ENCODE data around the gene ZBTB44. TPM values are rescaled to one million over a fixed set of nuclear protein-coding genes. Genes with fewer than 3 reads are reported as not detected.

The ZBTB44 gene
- total RNA-seq, 4 donors from 2014 or later = 35.8 to 52.7 (median 45.7) TPM

DNA sequence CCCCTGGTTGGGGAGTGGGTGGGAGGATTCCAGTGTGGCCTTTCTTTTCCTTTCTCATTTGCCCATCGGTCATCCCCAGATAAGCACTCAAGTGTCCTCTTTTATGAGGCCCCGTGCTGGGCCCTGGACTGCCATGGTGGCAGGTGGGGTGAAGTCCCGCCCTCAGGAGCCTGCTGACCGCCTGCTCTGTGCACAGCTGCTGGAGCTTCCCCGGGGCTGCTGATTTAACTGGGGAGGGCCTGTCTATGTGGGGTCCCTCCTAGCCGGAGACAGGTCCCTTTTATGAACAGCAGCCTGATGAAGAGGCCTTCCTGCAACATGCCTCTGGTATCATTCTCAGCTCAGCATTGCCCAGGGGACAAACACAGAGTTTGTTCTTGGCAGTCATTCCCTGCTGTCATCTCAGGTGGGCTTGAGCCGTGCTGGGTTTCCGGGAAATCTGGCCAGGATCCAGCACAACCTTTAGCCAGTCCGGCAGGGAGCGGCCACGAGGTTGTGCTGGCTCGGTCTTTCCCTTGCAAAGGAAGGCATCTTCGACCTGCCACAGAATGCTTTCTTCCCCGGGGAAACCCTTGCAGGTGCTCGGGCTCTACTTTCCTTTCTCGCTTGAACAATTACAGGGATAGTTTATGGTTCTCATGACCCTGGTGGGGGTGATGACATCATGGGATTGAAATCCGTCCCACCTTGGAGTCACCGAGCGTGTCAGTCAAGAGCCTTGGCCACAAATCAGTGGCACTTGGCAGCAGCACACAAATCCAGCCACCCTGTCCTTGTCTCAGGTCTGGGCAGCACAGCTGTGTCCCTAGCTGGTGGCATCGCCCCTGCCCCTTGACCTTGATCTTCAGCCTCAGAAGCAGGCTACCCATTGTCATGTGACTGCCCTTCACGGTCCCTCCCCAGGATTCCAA lies 135.1 kb downstream of the ZBTB44 start:
- DNase-seq (ENCODE audit: low spot score in 2 of 2) = no peak
- WGBS, 2 donors = 69 to 71% methylated on average over 20 to 21 of the region's 21 CpGs
- H3K4me3 ChIP-seq (ENCODE audit: low read depth, poor library complexity, severe bottlenecking) = no peak overlapping the region
- no peak for TF ChIP-seq POLR2A (IDR thresholded peaks at IDR 0.05)
- TF ChIP-seq, protein P1, sequence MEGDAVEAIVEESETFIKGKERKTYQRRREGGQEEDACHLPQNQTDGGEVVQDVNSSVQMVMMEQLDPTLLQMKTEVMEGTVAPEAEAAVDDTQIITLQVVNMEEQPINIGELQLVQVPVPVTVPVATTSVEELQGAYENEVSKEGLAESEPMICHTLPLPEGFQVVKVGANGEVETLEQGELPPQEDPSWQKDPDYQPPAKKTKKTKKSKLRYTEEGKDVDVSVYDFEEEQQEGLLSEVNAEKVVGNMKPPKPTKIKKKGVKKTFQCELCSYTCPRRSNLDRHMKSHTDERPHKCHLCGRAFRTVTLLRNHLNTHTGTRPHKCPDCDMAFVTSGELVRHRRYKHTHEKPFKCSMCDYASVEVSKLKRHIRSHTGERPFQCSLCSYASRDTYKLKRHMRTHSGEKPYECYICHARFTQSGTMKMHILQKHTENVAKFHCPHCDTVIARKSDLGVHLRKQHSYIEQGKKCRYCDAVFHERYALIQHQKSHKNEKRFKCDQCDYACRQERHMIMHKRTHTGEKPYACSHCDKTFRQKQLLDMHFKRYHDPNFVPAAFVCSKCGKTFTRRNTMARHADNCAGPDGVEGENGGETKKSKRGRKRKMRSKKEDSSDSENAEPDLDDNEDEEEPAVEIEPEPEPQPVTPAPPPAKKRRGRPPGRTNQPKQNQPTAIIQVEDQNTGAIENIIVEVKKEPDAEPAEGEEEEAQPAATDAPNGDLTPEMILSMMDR (IDR thresholded peaks at IDR 0.05) = no peak
- intact Hi-C loops (cut with DNase I; ENCODE audit: low total_unique reads) = no loop called here

GRCh38 chr11:130178441-130179339 lies 136.0 kb downstream of the ZBTB44 start:
- H3K4me3 ChIP-seq (ENCODE audit: low read depth, poor library complexity, severe bottlenecking) = no peak overlapping the region
- no peak for TF ChIP-seq POLR2A (IDR thresholded peaks at IDR 0.05)
- TF ChIP-seq, protein P1 (IDR thresholded peaks at IDR 0.05) = no peak
- DNase-seq (ENCODE audit: low spot score in 2 of 2) = no peak
- intact Hi-C loops (cut with DNase I; ENCODE audit: low total_unique reads) = no loop called here
- 25 to 26% methylated on average over 9 to 16 of the region's 16 CpGs for WGBS, 2 donors

- 79 to 80% methylated on average over 10 of the region's 10 CpGs for WGBS, 2 donors
- DNase-seq (ENCODE audit: low spot score in 2 of 2) = no peak
- intact Hi-C loops (cut with DNase I; ENCODE audit: low total_unique reads) = no loop called here
These were observed 136.9 kb downstream of the ZBTB44 start for GRCh38 chr11:130177782-130178181.

More at GRCh38 chr11:130177782-130178181, 136.9 kb downstream of the ZBTB44 start:
- no peak overlapping the region for H3K4me3 ChIP-seq (ENCODE audit: low read depth, poor library complexity, severe bottlenecking)
- TF ChIP-seq POLR2A (IDR thresholded peaks at IDR 0.05) = no peak
- TF ChIP-seq, protein P1 (IDR thresholded peaks at IDR 0.05) = no peak

Other genes with a start within 250 kb of the ZBTB44 start
- 100 to 1,000 TPM; 125 to 226 (median 158) TPM for gene APLP2, start 245.0 kb downstream of the ZBTB44 start, total RNA-seq
- gene ST14, start 155.1 kb downstream of the ZBTB44 start, total RNA-seq = 100 to 1,000 TPM in 1 of 4 donors, 10 to 100 TPM in 3; 75.4 to 107 (median 87.1) TPM
- 1 to 10 TPM in 1 of 4 donors, under 1 TPM in 2, not detected in 1; 0.15 to 1.4 (median 0.81) TPM for gene ADAMTS8, start 113.7 kb upstream of the ZBTB44 start, total RNA-seq
- gene ADAMTS15, start 133.7 kb upstream of the ZBTB44 start, total RNA-seq = 10 to 100 TPM in 1 of 4 donors, 1 to 10 TPM in 3; 2.5 to 11.1 (median 5.1) TPM